Stimulated activated CD8-positive, alpha-beta memory T cell treated with anti-CD3 and anti-CD28 coated beads, Interleukin-15, amount 100 ng/mL, for 24 hours (primary cell): ENCODE results near the gene PDIA5.

ENCODE experiments used
- DNase-seq: peaks from one replicate; pipeline ENCODE4 v3.0.0-alpha.2; 2020; ENCODE audit warnings: low read depth

PDIA5 gene

DNA sequence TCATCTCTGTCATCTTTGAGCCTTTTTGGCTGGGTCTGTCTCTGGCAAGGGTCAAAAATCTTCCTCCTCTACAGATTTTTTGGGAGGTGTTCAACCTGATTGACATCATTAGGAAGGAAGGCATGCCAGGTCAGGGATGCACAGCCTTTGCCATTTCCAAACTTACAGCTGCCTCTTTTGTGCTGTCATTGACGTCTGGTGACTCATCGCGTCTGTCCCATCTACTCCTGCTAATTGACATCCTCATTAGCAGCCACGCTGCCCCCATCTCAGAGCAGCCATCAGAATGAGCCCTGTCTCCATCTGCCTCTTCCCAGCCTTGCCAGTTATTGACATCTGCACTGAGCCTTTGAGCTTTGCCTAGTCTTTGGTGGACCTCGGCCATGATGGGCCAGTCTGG lies 53.0 kb downstream of the PDIA5 start:
- DNase-seq = no peak

DNA sequence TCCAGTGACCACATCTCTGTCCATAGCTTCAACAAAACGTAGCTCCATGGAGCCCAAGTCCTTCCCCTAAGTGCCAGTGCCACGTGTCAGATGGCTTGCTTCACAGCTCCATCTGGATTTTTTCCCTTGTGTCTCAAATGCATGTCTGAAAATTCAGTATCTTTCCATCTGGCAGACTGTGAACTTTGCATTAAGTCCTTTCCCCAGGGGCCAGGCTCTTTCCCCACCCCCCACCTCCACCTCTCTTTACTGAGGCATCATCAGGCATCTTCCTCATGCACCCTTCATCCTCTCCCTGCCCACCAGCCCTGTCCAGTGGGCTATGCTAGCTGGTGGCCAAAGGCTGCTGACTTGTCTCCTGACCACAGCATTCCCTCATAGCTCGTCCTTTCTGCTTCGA lies 53.7 kb downstream of the PDIA5 start:
- DNase-seq = no peak

DNA sequence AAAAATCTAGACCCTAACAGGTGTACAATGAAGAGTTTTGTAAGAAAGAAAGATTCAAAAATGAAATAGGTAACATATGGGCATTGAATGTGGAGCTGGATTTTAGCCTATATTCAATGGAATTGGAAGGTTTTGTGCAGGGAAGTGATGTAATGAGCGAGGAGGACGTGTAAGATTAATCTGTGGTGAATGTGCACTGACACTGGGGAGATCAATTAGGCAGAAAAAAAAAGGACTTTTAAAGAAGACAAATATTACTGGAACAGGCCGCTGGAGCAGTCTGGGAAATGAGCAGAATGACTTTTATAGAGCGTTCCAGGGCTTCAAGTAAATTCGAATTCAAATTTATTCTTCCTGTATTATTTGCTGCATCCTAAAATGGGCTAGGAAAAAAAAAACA lies 55.2 kb downstream of the PDIA5 start:
- no peak for DNase-seq

DNA sequence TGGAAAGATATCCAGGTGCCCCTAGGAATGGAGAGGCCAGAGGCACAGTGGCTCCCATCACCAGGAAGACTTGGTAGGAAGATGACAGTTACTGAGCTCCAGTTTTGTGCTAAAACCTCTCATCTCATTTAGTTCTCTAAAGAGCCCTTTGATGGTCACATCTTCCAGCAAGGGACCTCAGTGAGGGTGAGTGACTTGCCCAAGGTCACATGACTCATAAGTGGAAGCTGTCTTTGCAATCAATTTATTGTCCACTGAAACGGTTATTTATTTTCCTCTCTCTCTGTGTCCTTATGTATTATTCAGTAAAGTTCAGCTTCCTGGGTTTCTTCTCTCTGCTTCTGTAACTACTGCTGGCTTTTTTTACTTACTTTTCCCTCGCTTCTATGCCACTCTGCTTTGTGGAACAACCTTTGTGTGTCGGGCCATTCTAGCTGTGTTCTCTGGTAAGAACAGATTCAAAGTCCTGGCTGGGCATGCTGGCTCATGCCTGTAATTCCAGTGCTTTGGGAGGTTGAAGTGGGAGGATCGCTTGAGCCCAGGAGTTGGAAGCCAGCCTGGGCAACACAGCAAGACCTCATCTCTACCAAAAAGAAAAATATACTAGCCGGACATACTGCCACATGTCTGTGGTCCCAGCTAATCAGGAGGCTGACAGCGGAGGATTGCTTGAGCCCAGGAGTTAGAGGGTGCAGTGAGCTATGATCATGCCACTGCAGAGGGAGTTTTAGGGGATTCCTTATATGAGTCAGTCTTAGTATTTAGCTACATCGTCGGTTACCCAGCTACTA lies 55.9 kb downstream of the PDIA5 start:
- DNase-seq = no peak

DNA sequence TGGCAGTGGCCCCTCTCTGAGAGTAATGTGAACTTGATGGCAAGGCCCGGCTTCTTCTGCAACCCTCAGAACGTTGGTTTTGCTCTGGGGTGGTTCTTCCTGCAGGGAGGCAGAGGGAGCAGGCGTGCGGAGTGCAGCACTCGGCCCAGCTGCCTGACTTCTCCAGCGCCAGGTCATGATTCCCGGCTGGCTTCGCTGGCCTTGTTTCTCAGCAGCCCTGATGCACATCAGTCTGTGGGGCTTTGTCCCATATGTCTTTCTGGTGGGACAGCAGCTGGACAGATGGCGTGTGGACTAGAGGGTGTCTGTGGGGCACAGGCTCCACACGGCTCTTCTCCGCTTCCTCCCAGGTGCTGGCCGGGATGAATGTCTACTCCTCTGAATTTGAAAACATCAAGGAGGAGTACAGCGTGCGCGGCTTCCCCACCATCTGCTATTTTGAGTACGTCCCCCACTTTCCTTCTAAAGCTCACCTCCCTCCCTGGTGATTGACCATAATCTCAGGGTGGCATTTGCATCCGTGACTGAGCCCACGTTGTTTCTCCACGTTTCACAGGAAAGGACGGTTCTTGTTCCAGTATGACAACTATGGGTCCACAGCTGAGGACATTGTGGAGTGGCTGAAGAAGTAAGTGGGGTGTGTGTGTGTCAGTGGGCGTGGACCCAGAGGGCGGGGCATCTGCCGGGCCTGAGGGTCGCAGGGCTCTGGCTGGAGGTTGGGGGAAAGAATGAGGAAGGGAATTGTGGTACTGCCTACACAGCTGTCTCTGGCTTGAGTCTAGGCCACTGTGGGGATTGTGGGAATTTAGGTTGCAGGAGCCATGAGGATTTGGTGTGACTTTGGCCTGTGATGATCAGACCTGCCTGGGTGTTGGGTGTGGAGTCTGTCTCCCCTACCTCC lies 57.1 kb downstream of the PDIA5 start:
- DNase-seq = no peak

DNA sequence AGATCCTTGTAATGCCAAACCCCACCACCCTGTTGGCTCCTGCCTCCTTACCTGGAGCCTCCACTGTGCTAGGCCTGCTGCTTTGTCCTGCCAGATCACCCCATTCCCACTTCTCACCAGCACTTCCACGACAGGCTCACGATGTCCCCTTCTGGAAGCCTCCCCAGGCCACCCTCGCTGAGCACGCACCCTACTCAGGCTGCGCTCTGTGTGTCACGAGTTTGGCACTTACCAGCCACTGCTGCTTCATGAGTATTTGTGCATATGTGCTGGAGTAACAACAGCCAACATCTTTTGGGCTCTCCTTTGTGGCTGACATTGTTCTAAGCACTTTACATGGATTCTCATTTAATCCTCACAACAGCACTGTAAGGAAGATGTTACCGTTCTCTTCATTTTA lies 58.1 kb downstream of the PDIA5 start:
- no peak for DNase-seq

DNA sequence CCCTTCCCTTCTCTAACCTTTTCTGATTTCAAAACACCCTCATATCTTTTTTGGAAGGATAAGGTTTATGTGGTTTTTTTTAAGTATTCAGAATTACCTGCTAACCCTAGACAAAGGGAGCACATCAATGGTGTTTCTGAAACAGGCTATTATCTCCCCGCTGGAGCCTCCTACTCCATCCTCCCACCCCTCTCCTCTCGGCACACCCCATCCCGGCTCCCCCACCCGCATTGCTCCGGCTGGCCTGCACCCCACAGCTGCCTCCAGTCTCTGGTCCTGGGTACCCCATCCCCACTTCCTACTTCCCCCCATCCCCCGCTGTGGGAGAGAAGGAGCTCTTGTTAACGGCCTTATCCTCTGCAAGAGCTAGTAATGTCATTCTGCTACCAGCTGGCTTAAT lies 59.2 kb downstream of the PDIA5 start:
- no peak for DNase-seq

DNA sequence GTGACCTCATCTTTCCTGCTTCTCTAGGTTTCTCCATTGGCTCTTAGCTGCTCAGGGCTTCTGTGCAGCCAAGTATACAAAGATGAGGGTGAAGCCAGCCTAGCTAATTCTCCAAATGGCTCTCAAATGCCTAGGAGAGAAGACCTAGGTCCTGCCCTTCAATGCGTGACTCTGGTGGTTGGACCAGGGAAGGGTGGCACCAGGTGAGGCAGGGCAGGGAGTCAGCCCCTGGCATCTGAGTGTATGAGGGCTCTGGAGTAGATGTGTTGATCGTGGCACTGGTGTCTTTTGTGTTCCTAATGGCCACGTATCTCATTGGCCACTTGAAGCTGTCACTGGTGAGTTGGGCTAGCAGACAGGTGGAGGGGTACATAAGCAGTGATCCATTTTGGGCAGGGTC lies 59.8 kb downstream of the PDIA5 start:
- no peak for DNase-seq

DNA sequence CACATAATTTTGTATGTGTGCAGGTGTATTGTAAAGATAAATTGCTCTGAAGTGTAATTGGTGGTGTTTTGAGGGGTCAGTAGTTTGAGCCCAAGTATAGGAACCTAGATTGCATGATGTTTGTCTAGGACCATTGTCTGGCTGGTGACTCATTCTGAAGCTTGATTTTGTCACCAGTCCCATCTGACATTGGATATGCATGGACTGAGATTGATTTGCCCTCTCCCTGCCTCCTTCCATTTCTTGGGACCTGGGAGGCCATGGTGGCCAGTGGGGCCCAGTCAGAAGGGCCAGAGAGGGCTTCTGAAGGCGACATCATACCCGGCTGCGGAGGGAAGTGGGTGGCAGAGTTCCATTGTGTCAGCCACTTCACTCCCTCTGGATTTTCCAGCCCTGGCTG lies 62.3 kb downstream of the PDIA5 start:
- DNase-seq = no peak

DNA sequence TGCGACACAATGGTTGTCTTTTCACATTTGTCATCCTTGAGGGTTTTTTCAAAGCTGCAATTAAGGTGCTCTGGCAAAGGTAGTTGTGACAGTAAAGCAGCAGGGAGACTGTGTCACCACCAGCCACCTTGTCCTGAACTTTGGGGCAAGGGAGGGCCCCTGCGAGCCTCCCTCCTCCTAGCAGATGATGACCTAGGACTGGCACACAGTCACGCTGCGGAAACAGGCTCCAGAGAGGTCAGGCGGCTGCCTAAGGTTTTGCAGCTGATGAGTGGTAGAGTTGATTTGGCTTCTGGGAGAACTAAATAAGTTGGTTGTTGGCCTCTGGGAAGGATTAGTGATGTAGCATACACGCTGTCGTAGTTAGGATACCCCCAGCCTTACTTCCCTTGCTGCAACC lies 62.7 kb downstream of the PDIA5 start:
- DNase-seq = no peak

DNA sequence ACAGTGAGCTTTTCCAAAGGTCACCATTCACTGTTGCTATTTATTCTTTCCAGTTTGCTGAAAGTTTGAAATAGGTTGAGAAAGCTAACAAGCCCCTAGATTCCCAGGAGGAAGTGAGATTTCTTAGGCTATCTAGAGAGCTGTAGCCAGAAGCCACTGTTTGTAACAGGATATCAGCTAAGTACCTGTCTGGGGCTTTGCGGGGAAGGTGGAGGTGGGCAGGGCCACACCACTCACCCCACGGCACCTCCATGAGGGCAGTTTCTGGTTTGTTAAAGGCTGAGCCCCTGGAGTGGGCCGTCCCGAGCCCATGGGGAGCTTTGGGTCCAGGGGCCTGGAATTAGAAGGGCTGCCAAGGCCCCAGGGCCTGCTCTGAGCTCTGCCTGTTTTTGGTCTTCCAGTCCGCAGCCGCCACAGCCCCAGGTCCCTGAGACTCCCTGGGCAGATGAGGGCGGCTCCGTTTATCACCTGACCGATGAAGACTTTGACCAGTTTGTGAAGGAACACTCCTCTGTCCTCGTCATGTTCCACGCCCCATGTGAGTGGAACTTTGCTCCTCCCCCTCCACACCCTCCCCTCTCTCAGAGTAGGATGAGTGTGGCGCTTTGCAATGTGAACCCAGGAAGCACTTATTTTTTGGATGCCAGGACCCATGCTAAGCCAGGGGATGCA lies 63.4 kb downstream of the PDIA5 start:
- no peak for DNase-seq

DNA sequence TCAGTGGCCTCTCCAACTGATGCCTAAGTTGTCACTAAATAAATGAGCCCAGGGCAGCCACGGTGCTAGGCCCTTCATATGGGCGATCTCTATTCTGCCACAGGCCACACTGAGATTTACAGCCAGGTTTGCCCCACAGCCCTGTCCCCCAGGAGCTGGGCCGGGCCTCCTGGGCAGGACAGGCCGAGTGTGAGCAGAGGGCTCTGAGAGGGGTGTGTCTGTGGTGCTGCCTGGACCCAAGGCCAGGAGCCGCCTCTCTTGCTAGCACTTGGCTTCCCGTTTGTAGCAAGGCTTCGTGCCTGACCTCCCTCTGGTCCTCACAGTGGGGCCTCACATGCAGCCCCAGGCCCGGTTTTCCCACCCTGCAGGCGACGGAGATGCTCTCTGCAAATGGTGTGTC lies 67.8 kb downstream of the PDIA5 start:
- DNase-seq = no peak

DNA sequence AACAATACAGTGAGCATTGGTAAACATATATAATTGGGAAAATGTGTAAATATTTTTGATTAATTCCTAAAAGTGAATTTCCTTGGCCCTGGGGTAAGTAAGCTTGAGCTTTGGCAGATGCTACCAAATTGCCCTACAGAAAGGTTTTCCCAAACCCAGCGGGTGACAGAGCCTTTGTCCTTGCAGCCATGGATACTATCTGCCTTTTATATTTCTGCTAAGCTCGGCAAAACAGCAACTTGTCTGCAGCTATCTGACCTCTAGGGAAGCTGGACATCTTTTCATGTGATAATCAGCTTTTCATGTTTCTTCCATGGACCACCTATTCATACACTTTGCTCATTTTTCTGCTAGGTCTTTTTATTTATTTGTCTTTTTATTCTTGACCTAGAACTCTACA lies 70.2 kb downstream of the PDIA5 start:
- no peak for DNase-seq

DNA sequence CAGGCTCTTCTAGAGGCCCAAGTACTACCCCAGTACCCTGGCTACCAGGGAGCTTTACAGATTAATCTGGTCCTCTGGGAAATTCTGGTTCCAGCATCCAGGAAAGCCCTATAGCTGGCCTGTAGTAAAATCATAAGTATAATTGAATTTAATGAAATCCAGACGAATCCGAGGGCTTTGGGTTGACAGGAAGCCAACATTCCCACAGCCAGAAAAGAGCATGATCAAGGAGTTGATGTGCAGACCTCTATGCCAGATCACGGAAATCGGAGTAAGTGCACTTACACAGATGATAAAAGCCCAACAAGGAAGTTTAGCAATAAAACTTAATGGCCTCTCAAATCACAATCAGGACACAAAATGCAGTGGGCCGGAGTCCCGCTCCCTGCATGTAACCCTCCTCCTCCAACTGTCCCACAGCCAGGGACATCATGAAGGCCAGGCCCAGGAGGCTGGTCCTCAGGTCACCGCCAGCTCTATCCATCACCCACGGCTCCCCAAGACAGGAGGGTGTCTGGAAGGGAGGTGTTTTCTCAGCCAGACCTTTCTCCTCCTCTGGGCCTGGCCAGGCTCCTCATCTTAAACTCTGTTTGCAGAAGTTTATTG lies 72.1 kb downstream of the PDIA5 start:
- DNase-seq = no peak

DNA sequence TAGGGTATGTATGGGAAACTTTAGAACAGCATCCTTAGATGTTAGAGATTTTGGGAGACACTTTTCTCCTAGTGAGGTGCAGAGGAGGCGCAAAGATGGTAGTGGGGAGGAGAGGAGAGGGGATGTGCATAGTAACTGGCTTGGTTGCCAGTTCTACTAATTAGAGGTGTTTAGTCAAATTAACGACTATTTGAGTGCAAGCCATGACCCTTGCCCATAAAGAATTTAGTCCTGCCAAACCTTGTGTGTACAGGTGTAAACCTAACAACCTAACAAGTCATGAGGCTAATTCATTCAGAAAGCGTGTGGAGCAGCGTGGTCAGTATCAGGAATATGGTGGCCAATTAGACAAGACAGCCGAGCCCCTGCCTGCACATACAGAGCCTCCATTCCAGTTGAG lies 72.7 kb downstream of the PDIA5 start:
- DNase-seq = no peak

DNA sequence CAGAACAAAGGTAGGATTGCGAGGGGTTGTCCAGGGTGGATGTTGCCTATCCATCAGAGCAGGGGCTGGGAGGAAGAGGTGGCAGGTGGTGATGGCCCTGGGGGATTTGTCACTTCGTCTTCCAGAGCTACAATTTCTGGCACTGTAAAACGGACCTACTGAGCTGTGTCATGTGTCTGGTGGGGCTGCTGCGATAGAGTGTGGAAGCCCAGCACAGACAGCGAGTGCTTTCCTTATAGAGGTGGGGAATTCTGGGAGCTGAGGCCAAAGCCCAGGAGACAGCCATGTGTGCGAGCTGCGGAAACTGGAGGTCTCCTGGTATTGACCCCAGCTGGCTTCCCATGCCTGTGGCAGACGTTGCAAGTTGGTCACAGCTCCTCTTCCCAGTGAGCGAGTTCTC lies 73.7 kb downstream of the PDIA5 start:
- no peak for DNase-seq

DNA sequence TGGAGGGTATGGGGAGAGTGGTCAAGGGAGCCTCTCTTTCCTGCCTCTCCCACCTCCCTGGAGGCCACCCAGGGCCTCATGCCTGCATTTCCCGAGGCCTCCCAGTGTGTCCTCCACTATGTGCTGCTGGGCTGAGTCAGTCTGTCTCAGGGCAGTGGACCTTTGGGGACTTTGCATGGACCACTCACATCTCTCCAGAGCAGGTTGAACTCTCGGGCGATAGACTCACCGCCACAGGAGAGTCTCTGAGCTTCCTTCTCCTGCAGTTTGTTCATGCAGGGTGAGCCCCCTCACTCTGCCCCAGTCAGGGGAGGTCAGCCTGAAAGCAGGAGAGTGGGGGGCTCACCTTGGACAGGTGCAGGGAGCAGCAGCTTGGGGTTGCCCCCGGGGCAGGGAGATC lies 74.5 kb downstream of the PDIA5 start:
- no peak for DNase-seq

DNA sequence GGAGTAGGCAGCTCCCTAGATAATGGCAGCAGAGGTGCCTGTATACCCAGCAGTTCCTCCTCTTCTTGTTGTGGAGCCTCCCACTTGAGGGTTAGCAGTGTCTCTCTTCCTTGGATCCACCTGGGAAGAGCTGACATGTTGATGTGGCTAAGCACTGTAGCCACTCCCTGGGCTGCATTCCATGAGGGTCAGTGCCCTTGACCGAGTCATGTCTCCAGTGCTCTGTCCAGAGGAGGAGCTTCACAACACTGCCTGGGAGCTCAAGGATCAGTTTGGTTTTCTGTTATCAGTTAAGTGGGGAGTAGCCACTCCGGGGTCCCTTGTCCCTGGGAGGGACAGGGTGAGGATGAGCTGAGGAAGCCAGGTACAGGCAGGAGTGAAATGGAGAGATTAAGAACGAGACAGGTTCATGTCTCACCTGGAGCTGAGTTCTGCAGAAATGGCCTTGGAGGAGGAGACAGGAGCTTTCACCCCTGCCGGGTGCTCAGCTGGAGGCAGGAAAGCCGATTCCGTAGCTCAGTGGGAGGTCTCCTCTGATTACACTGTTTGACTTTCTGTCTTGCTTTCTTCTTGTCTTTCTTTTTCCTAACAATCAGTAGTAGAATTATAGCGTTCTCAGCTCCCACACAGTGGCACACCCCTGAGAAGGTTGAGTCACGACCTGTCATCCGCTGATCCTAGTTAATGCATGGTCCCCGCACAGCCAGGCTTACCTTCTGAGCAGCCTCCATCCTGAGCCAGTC lies 77.0 kb downstream of the PDIA5 start:
- DNase-seq = no peak

DNA sequence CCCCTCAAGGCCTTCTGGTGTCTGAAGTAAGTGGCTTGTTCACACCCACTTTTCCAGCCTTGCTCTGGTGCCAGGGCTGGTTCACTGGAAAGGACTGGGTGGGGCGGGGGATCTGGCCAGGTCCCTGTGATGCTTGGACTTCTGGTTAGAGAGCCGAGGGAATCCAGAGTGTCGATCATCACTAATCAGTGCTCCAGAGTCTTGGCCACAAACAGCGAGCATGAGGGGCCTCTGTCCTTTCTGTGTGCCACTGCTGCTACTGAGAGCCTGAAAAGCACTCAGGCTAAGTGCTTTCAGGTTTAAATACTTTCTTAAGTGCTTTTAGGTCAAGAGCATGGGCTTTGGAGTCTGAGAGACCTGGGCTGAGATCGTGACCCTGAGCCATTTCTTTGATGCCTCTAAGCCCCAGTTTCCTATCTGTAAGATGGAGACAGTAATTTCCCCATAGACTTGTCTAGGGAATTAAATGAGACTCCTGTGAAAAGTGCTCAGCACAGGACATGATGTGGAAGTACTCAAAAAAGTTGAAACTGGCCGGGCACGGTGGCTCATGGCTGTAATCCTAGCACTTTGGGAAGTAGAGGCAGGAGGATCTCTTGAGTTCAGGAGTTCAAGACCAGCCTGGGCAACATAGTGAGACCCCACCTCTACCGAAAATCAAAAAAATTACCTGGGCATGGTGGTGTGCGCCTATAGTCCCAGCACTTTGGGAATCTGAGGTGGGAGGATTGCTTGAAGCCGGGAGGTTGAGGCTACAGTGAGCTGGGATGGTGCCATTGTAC lies 81.1 kb downstream of the PDIA5 start:
- no peak for DNase-seq

DNA sequence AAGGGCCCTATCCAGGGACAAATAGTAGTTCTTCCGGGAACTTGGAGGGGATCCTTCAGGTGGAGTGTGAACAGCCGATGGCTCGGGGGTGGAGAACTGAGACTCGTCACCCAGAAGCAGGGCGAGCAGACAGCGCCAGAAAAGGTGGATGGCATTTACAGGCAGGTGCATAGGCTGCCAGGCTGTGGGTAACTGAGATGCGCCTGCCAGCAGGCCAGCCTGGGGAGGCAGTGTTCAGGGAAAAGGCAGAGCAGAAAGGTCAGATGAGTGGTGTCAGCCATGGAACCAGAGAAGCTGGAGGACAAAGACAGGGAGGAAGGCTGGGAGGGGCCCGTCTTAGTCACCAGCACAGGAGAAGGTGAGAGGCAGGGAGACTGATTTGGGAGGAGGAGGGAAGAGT lies 81.9 kb downstream of the PDIA5 start:
- DNase-seq = no peak

DNA sequence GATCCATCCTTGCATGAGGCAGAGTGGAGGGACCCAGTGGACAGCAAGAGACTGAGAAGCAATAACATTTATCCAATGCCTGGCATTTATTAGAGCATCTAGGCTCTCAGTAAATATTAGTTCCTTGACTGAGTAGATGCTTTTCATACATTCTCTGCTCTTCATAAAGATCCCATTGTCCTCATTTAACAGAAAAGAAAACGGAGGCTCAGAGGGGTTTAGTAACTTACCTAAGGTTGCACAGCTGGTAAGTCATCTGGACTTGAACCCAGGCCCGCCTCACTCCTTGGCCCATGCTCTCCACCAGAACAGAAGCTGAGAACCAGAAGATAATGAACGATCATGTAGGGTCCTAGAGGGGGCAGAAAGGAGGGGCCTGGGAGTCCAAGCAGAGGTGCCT lies 82.7 kb downstream of the PDIA5 start:
- DNase-seq = no peak
